ENCODE measurements around the gene UTRN. TPM values are rescaled to one million over a fixed set of nuclear protein-coding genes. Genes with fewer than 3 reads are reported as not detected.
A peak's percentile ranks its signal among the peaks of the same experiment; 100 is the strongest.

The UTRN gene
- total RNA-seq, 1 donor from 2014 or later, result 249 TPM

- H3K27me3 Mint-ChIP-seq, result no peaks in the 10 kb centered on the region
- peaks cover 8% of the 10 kb centered on the region for H3K36me3 Mint-ChIP-seq (ENCODE audit: insufficient read depth)
- peaks cover 43% of the 10 kb centered on the region for H3K4me1 Mint-ChIP-seq (ENCODE audit: low read depth)
- TF ChIP-seq CTCF (IDR thresholded peaks at IDR 0.05; ENCODE audit: unreplicated experiment), result no peak
- H3K4me3 Mint-ChIP-seq (ENCODE audit: low read depth), result no peak overlapping the region
- no peak for DNase-seq (ENCODE audit: low spot score, unreplicated experiment)
- peak overlapping the region; percentile 17 for H3K27ac Mint-ChIP-seq
- H3K9me3 Mint-ChIP-seq (ENCODE audit: low read depth), result no peaks in the 10 kb centered on the region
These were observed 32.6 kb downstream of the UTRN start for GRCh38 chr6:144317736-144318135.

GRCh38 chr6:144319211-144319610, 34.1 kb downstream of the UTRN start:
- no peak for TF ChIP-seq CTCF (IDR thresholded peaks at IDR 0.05; ENCODE audit: unreplicated experiment)
- Mint-ChIP-seq H3K27ac (peak overlapping the region; percentile 12), H3K36me3 (ENCODE audit: insufficient read depth) (peaks cover 8% of the 10 kb centered on the region), H3K9me3 (ENCODE audit: low read depth) (no peaks in the 10 kb centered on the region), H3K4me1 (ENCODE audit: low read depth) (peaks cover 46% of the 10 kb centered on the region), H3K27me3 (no peaks in the 10 kb centered on the region), H3K4me3 (ENCODE audit: low read depth) (no peak overlapping the region)
- no peak for DNase-seq (ENCODE audit: low spot score, unreplicated experiment)

DNA sequence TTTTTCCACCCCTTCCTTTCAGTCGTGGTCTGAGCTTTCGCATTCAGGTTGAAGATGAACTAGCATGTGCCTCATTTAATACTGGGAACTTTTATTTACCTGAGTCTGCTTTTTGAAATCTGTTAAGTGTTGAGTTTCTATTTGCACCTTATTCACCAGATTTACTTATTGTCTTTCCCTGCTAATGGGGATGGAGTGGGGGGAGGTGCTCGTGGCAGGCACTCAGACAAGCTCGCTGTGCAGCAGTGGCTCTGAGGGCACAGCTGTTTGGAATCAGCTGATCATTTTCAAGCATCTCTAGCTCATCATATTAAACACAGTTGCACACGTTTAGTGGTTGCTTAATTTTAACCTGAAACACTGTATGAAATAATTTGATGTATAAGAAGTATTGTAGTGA, 35.6 kb downstream of the UTRN start:
- Mint-ChIP-seq H3K4me3 (ENCODE audit: low read depth) (peak overlapping the region; percentile 26), H3K27ac (peak overlapping the region; percentile 86), H3K36me3 (ENCODE audit: insufficient read depth) (peaks cover 17% of the 10 kb centered on the region), H3K4me1 (ENCODE audit: low read depth) (peaks cover 43% of the 10 kb centered on the region), H3K27me3 (no peaks in the 10 kb centered on the region), H3K9me3 (ENCODE audit: low read depth) (no peaks in the 10 kb centered on the region)
- no peak for DNase-seq (ENCODE audit: low spot score, unreplicated experiment)
- no peak for TF ChIP-seq CTCF (IDR thresholded peaks at IDR 0.05; ENCODE audit: unreplicated experiment)

- no peak for TF ChIP-seq CTCF (IDR thresholded peaks at IDR 0.05; ENCODE audit: unreplicated experiment)
- no peak for DNase-seq (ENCODE audit: low spot score, unreplicated experiment)
- Mint-ChIP-seq H3K36me3 (ENCODE audit: insufficient read depth) (peaks cover 14% of the 10 kb centered on the region), H3K9me3 (ENCODE audit: low read depth) (no peaks in the 10 kb centered on the region), H3K27me3 (no peaks in the 10 kb centered on the region), H3K4me1 (ENCODE audit: low read depth) (peaks cover 34% of the 10 kb centered on the region), H3K27ac (peak overlapping the region; percentile 62), H3K4me3 (ENCODE audit: low read depth) (no peak overlapping the region)
These were observed 36.9 kb downstream of the UTRN start for GRCh38 chr6:144321839-144322591.

- no peak for DNase-seq (ENCODE audit: low spot score, unreplicated experiment)
- peaks cover 11% of the 10 kb centered on the region for H3K36me3 Mint-ChIP-seq (ENCODE audit: insufficient read depth)
- no peak overlapping the region for H3K4me3 Mint-ChIP-seq (ENCODE audit: low read depth)
- H3K27me3 Mint-ChIP-seq, result no peaks in the 10 kb centered on the region
- no peaks in the 10 kb centered on the region for H3K9me3 Mint-ChIP-seq (ENCODE audit: low read depth)
- no peak overlapping the region for H3K27ac Mint-ChIP-seq
- no peak for TF ChIP-seq CTCF (IDR thresholded peaks at IDR 0.05; ENCODE audit: unreplicated experiment)
- peaks cover 41% of the 10 kb centered on the region for H3K4me1 Mint-ChIP-seq (ENCODE audit: low read depth)
These were observed 40.1 kb downstream of the UTRN start for GRCh38 chr6:144325232-144325631.

Measured in progenitor cell of endocrine pancreas (in vitro differentiated cells).